ENCODE results near the gene PRMT1.

PRMT1 gene

GRCh38 chr19:49636233-49636932, 40.7 kb upstream of the PRMT1 start:
- DNase-seq (ENCODE audit: insufficient read length, low spot score) (no peak), FAIRE-seq (no peak)
- TF ChIP-seq, protein P1, sequence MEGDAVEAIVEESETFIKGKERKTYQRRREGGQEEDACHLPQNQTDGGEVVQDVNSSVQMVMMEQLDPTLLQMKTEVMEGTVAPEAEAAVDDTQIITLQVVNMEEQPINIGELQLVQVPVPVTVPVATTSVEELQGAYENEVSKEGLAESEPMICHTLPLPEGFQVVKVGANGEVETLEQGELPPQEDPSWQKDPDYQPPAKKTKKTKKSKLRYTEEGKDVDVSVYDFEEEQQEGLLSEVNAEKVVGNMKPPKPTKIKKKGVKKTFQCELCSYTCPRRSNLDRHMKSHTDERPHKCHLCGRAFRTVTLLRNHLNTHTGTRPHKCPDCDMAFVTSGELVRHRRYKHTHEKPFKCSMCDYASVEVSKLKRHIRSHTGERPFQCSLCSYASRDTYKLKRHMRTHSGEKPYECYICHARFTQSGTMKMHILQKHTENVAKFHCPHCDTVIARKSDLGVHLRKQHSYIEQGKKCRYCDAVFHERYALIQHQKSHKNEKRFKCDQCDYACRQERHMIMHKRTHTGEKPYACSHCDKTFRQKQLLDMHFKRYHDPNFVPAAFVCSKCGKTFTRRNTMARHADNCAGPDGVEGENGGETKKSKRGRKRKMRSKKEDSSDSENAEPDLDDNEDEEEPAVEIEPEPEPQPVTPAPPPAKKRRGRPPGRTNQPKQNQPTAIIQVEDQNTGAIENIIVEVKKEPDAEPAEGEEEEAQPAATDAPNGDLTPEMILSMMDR (IDR thresholded peaks at IDR 0.05; ENCODE audit: insufficient read depth, missing control alignments): no peak

- TF ChIP-seq, protein P1 (IDR thresholded peaks at IDR 0.05; ENCODE audit: insufficient read depth, missing control alignments): no peak
- no peak for DNase-seq (ENCODE audit: insufficient read length, low spot score)
- no peak for FAIRE-seq
Measured at GRCh38 chr19:49637821-49638738, 39.0 kb upstream of the PRMT1 start.

GRCh38 chr19:49639401-49640112, 37.5 kb upstream of the PRMT1 start:
- FAIRE-seq (no peak), DNase-seq (ENCODE audit: insufficient read length, low spot score) (no peak)
- TF ChIP-seq, protein P1 (IDR thresholded peaks at IDR 0.05; ENCODE audit: insufficient read depth, missing control alignments): no peak

GRCh38 chr19:49640113-49640898, 36.8 kb upstream of the PRMT1 start, which contains the start of gene RRAS:
TSS of gene RRAS (minus strand) at chr19:49640143. CDS start at chr19:49640098, 45 bp downstream.
- peak; percentile 85 for DNase-seq (ENCODE audit: insufficient read length, low spot score)
- TF ChIP-seq, protein P1 (IDR thresholded peaks at IDR 0.05; ENCODE audit: insufficient read depth, missing control alignments): no peak
- no peak for FAIRE-seq

DNA sequence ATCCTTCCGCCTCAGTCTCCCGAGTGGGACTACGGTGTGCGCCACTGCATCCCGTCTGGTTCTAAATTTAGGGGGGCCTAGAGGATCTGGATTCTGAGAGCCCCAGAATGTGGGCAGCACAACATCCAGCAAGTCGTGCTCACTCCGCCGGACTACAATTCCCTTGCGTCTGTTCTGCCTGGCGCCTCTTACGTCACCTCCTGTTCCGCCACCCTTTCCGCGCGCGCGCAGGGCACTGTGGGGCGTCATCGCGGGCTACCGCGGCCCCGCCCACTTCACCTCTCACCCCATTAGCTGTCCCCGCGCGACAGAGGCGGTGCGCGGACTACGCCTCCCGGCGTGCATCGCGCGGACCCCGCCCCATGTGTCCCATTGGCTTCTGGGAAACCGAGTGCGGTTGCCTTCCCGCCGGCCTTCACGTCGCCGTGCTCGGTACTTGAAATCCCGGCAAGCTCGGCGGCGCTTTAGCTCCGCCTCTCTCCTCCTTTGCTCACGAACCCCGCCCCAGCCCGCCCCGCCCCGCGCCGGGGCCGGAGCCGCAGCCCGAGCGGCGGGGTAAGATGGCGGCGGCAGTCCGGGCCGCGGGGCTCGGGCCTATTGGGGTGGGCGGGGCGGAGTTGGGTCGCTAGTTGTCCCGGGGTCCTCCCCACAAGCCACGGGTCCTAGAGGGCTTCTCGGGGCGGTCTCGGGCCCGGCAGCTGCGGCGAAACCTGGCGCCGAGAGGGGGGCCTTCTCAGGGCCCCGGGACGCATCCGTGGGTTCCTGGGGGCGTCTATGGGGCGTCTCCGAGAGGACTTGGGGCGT, 35.2 kb upstream of the PRMT1 start, which contains the start of gene SCAF1:
SCAF1 (plus strand) TSS at position 522 of the 804 bp plus-strand sequence. CDS start 2,818 bp downstream, outside the sequence.
- TF ChIP-seq, protein P1 (IDR thresholded peaks at IDR 0.05; ENCODE audit: insufficient read depth, missing control alignments): no peak
- DNase-seq (ENCODE audit: insufficient read length, low spot score): peak; percentile 73
- no peak for FAIRE-seq
